Mesenchymal stem cell (in vitro differentiated cells and primary cell): ENCODE data around the gene SDC4.
A peak's percentile ranks its signal among the peaks of the same experiment; 100 is the strongest.

Source experiments
- DNase-seq: peaks from one replicate; pipeline ENCODE4 v3.0.0-alpha.2; 2013
- H2AFZ ChIP-seq: one replicate; pipeline ENCODE4 v1.6.1; 2013; ENCODE audit warnings: low read depth, mild to moderate bottlenecking, control low read depth, inconsistent platforms, low read length, moderate library complexity
- H2AK5ac ChIP-seq: 2 replicates; pipeline ENCODE4 v1.6.1; 2013; ENCODE audit warnings: low read length, moderate library complexity, mild to moderate bottlenecking, inconsistent platforms; ENCODE audit not compliant: severe bottlenecking
- H2BK120ac ChIP-seq: one replicate; pipeline ENCODE4 v1.6.1; 2013; ENCODE audit warnings: low read depth, mild to moderate bottlenecking, inconsistent platforms, low read length, moderate library complexity
- H2BK12ac ChIP-seq, 2 experiments: one replicate each; pipeline ENCODE4 v1.6.1; 2013; ENCODE audit warnings: inconsistent platforms in 2 of 2, low read length in 2 of 2, mild to moderate bottlenecking in 2 of 2, moderate library complexity in 2 of 2, control low read depth in 1 of 2
- H2BK15ac ChIP-seq: one replicate; pipeline ENCODE4 v1.6.1; 2013; ENCODE audit warnings: mild to moderate bottlenecking, low read depth, inconsistent platforms; ENCODE audit not compliant: poor library complexity, severe bottlenecking
- H2BK5ac ChIP-seq: 2 replicates; pipeline ENCODE4 v1.6.1; 2013; ENCODE audit warnings: low read depth, mild to moderate bottlenecking, low read length, control low read depth, inconsistent platforms; ENCODE audit not compliant: poor library complexity, severe bottlenecking
- H3K14ac ChIP-seq, 2 experiments: one replicate each; pipeline ENCODE4 v1.6.1; 2013; ENCODE audit warnings: inconsistent platforms in 2 of 2, low read length in 2 of 2, control low read depth in 1 of 2, mild to moderate bottlenecking in 1 of 2, moderate library complexity in 1 of 2
- H3K18ac ChIP-seq, 2 experiments: one replicate each; pipeline ENCODE4 v1.6.1; 2013; ENCODE audit warnings: inconsistent platforms in 2 of 2, low read length in 2 of 2, control low read depth in 1 of 2, low read depth in 1 of 2, mild to moderate bottlenecking in 1 of 2
- H3K23ac ChIP-seq, 2 experiments: one replicate each; pipeline ENCODE4 v1.6.1; 2013; ENCODE audit warnings: inconsistent platforms in 2 of 2, low read length in 2 of 2, mild to moderate bottlenecking in 2 of 2, moderate library complexity in 2 of 2, control low read depth in 1 of 2
- H3K27ac ChIP-seq: 2 replicates; pipeline ENCODE4 v1.5.1; 2013; ENCODE audit warnings: mild to moderate bottlenecking, moderate library complexity, low read length, control low read depth, inconsistent platforms; ENCODE audit not compliant: poor library complexity, severe bottlenecking
- H3K27me3 ChIP-seq, 2 experiments: 2 replicates each; pipeline versions ENCODE4 v1.6.1 to v1.7.0; 2013; ENCODE audit warnings: low read length in 2 of 2, mild to moderate bottlenecking in 2 of 2, moderate library complexity in 2 of 2, control low read depth in 1 of 2, inconsistent platforms in 1 of 2; ENCODE audit not compliant: control insufficient read depth in 1 of 2, insufficient read depth in 1 of 2
- H3K36me3 ChIP-seq, 2 experiments: 2 replicates each; pipeline versions ENCODE4 v1.6.1 to v1.7.0; 2013; ENCODE audit warnings: low read length in 2 of 2, control low read depth in 1 of 2, inconsistent platforms in 1 of 2, low read depth in 1 of 2, mild to moderate bottlenecking in 1 of 2; ENCODE audit not compliant: insufficient read depth in 2 of 2, control insufficient read depth in 1 of 2
- H3K4ac ChIP-seq, 2 experiments: one replicate each; pipeline ENCODE4 v1.6.1; 2013; ENCODE audit warnings: inconsistent platforms in 2 of 2, low read length in 2 of 2, mild to moderate bottlenecking in 2 of 2, moderate library complexity in 2 of 2, control low read depth in 1 of 2, low read depth in 1 of 2
- H3K4me1 ChIP-seq: 2 replicates; pipeline ENCODE4 v1.6.1; 2013; ENCODE audit warnings: low read depth, low read length, control low read depth; ENCODE audit not compliant: control insufficient read depth, insufficient read depth
- H3K4me2 ChIP-seq: 2 replicates; pipeline ENCODE4 v1.6.1; 2013; ENCODE audit warnings: low read length, mild to moderate bottlenecking, inconsistent platforms; ENCODE audit not compliant: poor library complexity, severe bottlenecking
- H3K4me3 ChIP-seq, 2 experiments: 2 replicates each; pipeline versions ENCODE4 v1.5.1 to v1.7.0; 2013; ENCODE audit warnings: low read length in 2 of 2, mild to moderate bottlenecking in 2 of 2, control low read depth in 1 of 2, low read depth in 1 of 2; ENCODE audit not compliant: insufficient read depth in 1 of 2
- H3K79me1 ChIP-seq: replicated peaks from 2 replicates; pipeline ENCODE4 v1.6.1; 2013; ENCODE audit warnings: mild to moderate bottlenecking, control low read depth, low read length, inconsistent platforms; ENCODE audit not compliant: poor library complexity, severe bottlenecking
- H3K9ac ChIP-seq: 2 replicates; pipeline ENCODE4 v1.7.0; 2013; ENCODE audit warnings: mild to moderate bottlenecking, low read length, moderate library complexity
- H3K9me3 ChIP-seq: 2 replicates; pipeline ENCODE4 v1.7.0; 2013; ENCODE audit warnings: mild to moderate bottlenecking, low read length; ENCODE audit not compliant: control insufficient read depth
- H4K8ac ChIP-seq: one replicate; pipeline ENCODE4 v1.6.1; 2013; ENCODE audit warnings: inconsistent platforms, mild to moderate bottlenecking, low read length, moderate library complexity
- H4K91ac ChIP-seq: one replicate; pipeline ENCODE4 v1.6.1; 2013; ENCODE audit warnings: mild to moderate bottlenecking, low read length, inconsistent platforms
- WGBS: methylation state at CpG from one replicate; pipeline ENCODE4 v1.1.7; 2013; ENCODE audit warnings: mixed read lengths; 5-methylcytosine and 5-hydroxymethylcytosine counted together

The SDC4 gene

DNA sequence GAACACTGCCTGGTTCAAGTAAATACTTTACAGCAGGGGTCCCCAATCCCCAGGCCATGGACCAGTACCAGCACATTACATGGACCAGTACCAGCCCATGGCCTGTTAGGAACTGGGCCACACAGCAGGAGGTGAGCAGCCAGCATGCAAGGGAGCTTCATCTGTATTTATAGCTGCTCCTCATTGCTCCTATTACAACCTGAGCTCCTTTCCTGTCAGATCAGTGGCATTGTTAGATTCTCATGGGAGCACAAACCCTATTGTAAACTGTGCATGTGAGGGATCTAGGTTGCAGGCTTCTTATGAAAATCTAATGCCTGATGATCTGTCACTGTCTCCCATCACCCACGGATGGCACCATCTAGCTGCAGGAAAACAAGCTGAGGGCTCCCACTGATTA lies 53.6 kb downstream of the SDC4 start:
- Histone ChIP-seq H2BK5ac (no peak overlapping the region), H3K79me1 (no peaks in the 10 kb centered on the region), H2AK5ac (no peak overlapping the region), H3K14ac (no peak overlapping the region), H3K4me1 (peaks cover 8% of the 10 kb centered on the region), H2AFZ (no peak overlapping the region), H3K9me3 (no peaks in the 10 kb centered on the region), H4K91ac (no peak overlapping the region), H3K4ac (no peak overlapping the region), H3K18ac (no peak overlapping the region), H3K27ac (no peak overlapping the region), H4K8ac (no peak overlapping the region), H2BK15ac (peak overlapping the region; percentile 65), H3K36me3 (no peaks in the 10 kb centered on the region), H3K27me3 (peaks cover 0 to 15% of the 10 kb centered on the region in 2 experiments), H2BK12ac (no peak overlapping the region), H3K9ac (no peak overlapping the region), H2BK120ac (no peak overlapping the region), H3K4me2 (no peak overlapping the region), H3K4me3 (no peak overlapping the region), H3K23ac (no peak overlapping the region)
- no peak for DNase-seq
- no CpG with 5 or more reads among the region's 1 CpG for WGBS

DNA sequence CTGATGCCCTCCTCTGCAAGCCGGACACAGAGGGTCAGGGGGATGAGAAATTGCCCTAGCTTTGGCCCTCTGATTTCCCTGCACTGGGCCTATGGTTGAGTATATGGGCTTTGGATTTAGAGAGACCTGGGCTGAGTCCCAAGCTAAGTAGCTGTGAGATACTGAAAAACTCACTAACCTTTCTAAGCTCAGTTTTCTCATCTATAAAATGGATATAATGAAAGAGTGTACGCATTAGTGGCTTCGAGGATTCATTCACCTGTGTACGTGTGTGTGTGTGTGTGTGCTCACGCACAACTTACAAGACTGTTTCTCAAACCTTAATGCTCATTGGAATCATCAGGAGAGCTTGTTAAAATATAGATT lies 54.2 kb downstream of the SDC4 start:
- no peaks in the 10 kb centered on the region for H3K9me3 ChIP-seq
- no peak overlapping the region for H3K14ac ChIP-seq
- H3K23ac ChIP-seq, result no peak overlapping the region
- H2BK12ac ChIP-seq, result no peak overlapping the region
- WGBS, result 50% methylated on average over 5 of the region's 5 CpGs
- H2BK120ac ChIP-seq, result no peak overlapping the region
- no peaks in the 10 kb centered on the region for H3K36me3 ChIP-seq
- peaks cover 0 to 18% of the 10 kb centered on the region in 2 experiments for H3K27me3 ChIP-seq
- no peak overlapping the region for H4K91ac ChIP-seq
- no peak overlapping the region for H3K9ac ChIP-seq
- no peak overlapping the region for H2AK5ac ChIP-seq
- H4K8ac ChIP-seq, result no peak overlapping the region
- no peak overlapping the region for H2AFZ ChIP-seq
- peak overlapping the region in 1 of 2 experiments; percentile 77 for H3K4me3 ChIP-seq
- H3K4me2 ChIP-seq, result peak overlapping the region; percentile 93
- no peak for DNase-seq
- H3K4me1 ChIP-seq, result peaks cover 8% of the 10 kb centered on the region
- no peak overlapping the region for H3K18ac ChIP-seq
- H3K79me1 ChIP-seq, result no peaks in the 10 kb centered on the region
- no peak overlapping the region for H3K4ac ChIP-seq
- no peak overlapping the region for H3K27ac ChIP-seq
- H2BK15ac ChIP-seq, result no peak overlapping the region
- H2BK5ac ChIP-seq, result no peak overlapping the region

GRCh38 chr20:45293041-45294002 lies 54.9 kb downstream of the SDC4 start:
- DNase-seq, result peak; percentile 73
- Histone ChIP-seq H3K27me3 (peaks cover 6 to 24% of the 10 kb centered on the region in 2 experiments), H4K8ac (peak overlapping the region; percentile 76), H3K36me3 (no peaks in the 10 kb centered on the region), H3K4me3 (peak overlapping the region; percentile 64 to 77), H2AK5ac (no peak overlapping the region), H2BK15ac (peak overlapping the region; percentile 87), H3K4me1 (peaks cover 8% of the 10 kb centered on the region), H3K4me2 (peak overlapping the region; percentile 93), H4K91ac (peak overlapping the region; percentile 81), H3K4ac (peak overlapping the region in 1 of 2 experiments; percentile 72), H2BK120ac (peak overlapping the region; percentile 12), H3K23ac (peak overlapping the region in 1 of 2 experiments; percentile 14), H2AFZ (peak overlapping the region; percentile 95), H3K9ac (peak overlapping the region; percentile 66), H2BK12ac (peak overlapping the region in 1 of 2 experiments; percentile 57), H3K14ac (peak overlapping the region in 1 of 2 experiments; percentile 77), H3K18ac (peak overlapping the region; percentile 63 to 91), H3K27ac (no peak overlapping the region), H3K79me1 (no peaks in the 10 kb centered on the region), H2BK5ac (no peak overlapping the region), H3K9me3 (no peaks in the 10 kb centered on the region)
- 3% methylated on average over 78 of the region's 79 CpGs for WGBS

GRCh38 chr20:45292343-45292742 lies 55.9 kb downstream of the SDC4 start:
- WGBS, result 95% methylated on average over 2 of the region's 2 CpGs

More at GRCh38 chr20:45292343-45292742, 55.9 kb downstream of the SDC4 start:
- DNase-seq, result no peak
- Histone ChIP-seq H2AK5ac (no peak overlapping the region), H2BK12ac (no peak overlapping the region), H3K27me3 (peaks cover 15 to 29% of the 10 kb centered on the region in 2 experiments), H3K23ac (no peak overlapping the region), H3K9ac (no peak overlapping the region), H3K4me2 (no peak overlapping the region), H2BK5ac (no peak overlapping the region), H2BK15ac (no peak overlapping the region), H3K4ac (no peak overlapping the region), H3K27ac (no peak overlapping the region), H3K36me3 (no peaks in the 10 kb centered on the region), H3K14ac (no peak overlapping the region), H3K18ac (no peak overlapping the region), H4K8ac (no peak overlapping the region), H2BK120ac (no peak overlapping the region), H3K4me3 (no peak overlapping the region), H2AFZ (no peak overlapping the region), H4K91ac (no peak overlapping the region), H3K4me1 (peaks cover 8% of the 10 kb centered on the region), H3K9me3 (no peaks in the 10 kb centered on the region), H3K79me1 (no peaks in the 10 kb centered on the region)
